Measurements from ENCODE around the gene CAPN12. TPM values are rescaled to one million over a fixed set of nuclear protein-coding genes. Genes with fewer than 3 reads are reported as not detected.
"Not testable (repeated sequence)": the region's sequence is repeated elsewhere in the genome, so short reads cannot be mapped to it uniquely, and the experiment has no call there.

Gene CAPN12, protein sequence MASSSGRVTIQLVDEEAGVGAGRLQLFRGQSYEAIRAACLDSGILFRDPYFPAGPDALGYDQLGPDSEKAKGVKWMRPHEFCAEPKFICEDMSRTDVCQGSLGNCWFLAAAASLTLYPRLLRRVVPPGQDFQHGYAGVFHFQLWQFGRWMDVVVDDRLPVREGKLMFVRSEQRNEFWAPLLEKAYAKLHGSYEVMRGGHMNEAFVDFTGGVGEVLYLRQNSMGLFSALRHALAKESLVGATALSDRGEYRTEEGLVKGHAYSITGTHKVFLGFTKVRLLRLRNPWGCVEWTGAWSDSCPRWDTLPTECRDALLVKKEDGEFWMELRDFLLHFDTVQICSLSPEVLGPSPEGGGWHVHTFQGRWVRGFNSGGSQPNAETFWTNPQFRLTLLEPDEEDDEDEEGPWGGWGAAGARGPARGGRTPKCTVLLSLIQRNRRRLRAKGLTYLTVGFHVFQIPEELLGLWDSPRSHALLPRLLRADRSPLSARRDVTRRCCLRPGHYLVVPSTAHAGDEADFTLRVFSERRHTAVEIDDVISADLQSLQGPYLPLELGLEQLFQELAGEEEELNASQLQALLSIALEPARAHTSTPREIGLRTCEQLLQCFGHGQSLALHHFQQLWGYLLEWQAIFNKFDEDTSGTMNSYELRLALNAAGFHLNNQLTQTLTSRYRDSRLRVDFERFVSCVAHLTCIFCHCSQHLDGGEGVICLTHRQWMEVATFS
- 10 to 100 TPM in 1 of 2 donors, 1 to 10 TPM in 1; 8.3 to 15.2 TPM for total RNA-seq

- ATAC-seq (replicated peaks in 1 of 2): no peak
These were observed at the start of gene CAPN12 for GRCh38 chr19:38744298-38744681. TSS of gene CAPN12 (minus strand) at chr19:38744474. CDS start at chr19:38744165, 309 bp downstream.

GRCh38 chr19:38793671-38794070 is 49.4 kb upstream of the CAPN12 start:
- H3K27ac Mint-ChIP-seq: no peak overlapping the region
- ATAC-seq (replicated peaks in 1 of 2) (no peak), DNase-seq (no peak)
- no peaks in the 10 kb centered on the region for H3K27me3 Mint-ChIP-seq (ENCODE audit: low read depth)
- no peaks in the 10 kb centered on the region for H3K9me3 Mint-ChIP-seq
- H3K36me3 Mint-ChIP-seq (ENCODE audit: insufficient read depth in 2 of 2): no peaks in the 10 kb centered on the region
- peak overlapping the region in 1 of 2 donors; percentile 43 for H3K4me3 Mint-ChIP-seq
- peaks cover 7% of the 10 kb centered on the region for H3K4me1 Mint-ChIP-seq (ENCODE audit: low read depth)

More at GRCh38 chr19:38744298-38744681, at the start of gene CAPN12:
- Mint-ChIP-seq H3K27ac (peak within 1 kb of the TSS; percentile 34), H3K27me3 (ENCODE audit: low read depth) (no peaks in the 10 kb centered on the region), H3K4me3 (no peak within 1 kb of the TSS), H3K9me3 (no peaks in the 10 kb centered on the region), H3K4me1 (ENCODE audit: low read depth) (peaks cover 5% of the 10 kb centered on the region), H3K36me3 (ENCODE audit: insufficient read depth in 2 of 2) (no peaks in the 10 kb centered on the region)
- no peak for DNase-seq

DNA sequence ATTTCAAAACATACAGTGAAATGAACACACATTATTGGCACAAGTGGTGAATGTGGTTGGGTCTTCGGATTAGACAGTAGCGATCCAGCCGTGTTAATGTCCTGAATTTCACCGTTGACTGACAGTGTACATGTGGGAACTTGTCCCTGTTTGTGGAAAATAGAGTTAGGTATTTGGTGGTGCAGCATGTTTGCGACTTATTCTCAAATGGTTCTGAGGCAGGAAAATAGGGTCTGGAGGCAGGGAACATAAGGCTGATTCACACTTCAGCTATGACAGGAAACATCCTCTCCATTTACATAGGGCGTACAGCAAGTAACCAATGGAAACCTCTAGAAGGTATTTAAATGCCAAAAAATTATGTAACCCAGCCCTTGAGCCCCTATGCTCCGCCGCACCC is 48.9 kb upstream of the CAPN12 start:
- peaks cover 7% of the 10 kb centered on the region for H3K4me1 Mint-ChIP-seq (ENCODE audit: low read depth)
- peak overlapping the region; percentile 43 to 49 for H3K4me3 Mint-ChIP-seq
- H3K27ac Mint-ChIP-seq: no peak overlapping the region
- no peak for DNase-seq
- no peak for ATAC-seq (replicated peaks in 1 of 2)
- H3K9me3 Mint-ChIP-seq: no peaks in the 10 kb centered on the region
- no peaks in the 10 kb centered on the region for H3K36me3 Mint-ChIP-seq (ENCODE audit: insufficient read depth in 2 of 2)
- no peaks in the 10 kb centered on the region for H3K27me3 Mint-ChIP-seq (ENCODE audit: low read depth)

DNA sequence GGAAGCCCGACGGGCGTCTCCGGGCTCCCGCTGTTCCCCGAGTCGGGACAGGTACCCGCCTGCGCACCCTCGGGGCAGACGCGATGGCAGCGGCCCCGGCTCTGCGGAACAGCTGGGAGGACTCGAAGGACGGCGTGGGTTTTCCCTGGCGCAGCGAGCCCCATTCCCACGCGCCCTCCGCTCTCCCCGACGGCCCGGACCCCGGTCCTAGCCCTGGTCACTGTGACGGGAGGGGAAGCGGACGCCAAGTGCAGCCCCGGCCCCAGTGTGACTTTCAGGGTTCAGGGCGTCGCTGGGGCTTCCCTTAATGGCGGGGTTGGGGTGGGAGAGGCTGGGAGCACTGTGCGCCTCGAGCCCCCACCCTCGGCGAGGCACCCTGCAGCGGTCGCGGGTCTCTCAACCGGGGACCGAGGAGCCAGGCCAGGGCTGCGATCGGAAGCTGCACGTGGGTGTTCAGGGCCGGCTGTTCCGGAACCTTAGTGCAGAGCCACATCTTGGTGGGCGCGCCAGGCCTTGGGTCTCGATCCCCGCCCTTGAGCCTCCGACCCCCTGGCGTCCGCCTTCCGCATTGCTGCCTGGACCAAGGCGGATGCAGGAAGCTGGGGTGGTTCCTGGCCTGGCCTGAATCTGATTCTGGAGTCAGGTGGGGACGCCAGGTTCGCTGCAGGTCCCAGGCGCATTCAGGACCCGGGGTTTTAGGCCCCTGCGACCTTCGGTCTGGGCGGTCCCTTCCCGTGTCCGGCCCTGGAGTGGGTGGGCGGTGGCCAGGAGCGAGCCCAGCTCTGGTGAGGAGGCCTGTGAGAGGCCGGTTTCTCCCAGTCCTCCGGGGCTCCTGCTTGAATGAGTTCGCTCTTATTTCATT is 48.2 kb upstream of the CAPN12 start:
- Mint-ChIP-seq H3K27ac (no peak overlapping the region), H3K27me3 (ENCODE audit: low read depth) (no peaks in the 10 kb centered on the region), H3K9me3 (no peaks in the 10 kb centered on the region), H3K4me3 (peak overlapping the region; percentile 43 to 49), H3K36me3 (ENCODE audit: insufficient read depth in 2 of 2) (no peaks in the 10 kb centered on the region), H3K4me1 (ENCODE audit: low read depth) (peaks cover 7% of the 10 kb centered on the region)
- ATAC-seq (replicated peaks in 1 of 2): peak; percentile 22 to 30
- DNase-seq: peak; percentile 59 to 63

GRCh38 chr19:38791451-38792064 is 47.3 kb upstream of the CAPN12 start:
- peak; percentile 96 for ATAC-seq (replicated peaks in 1 of 2)
- H3K9me3 Mint-ChIP-seq; H3K4me3 Mint-ChIP-seq; H3K4me1 Mint-ChIP-seq (ENCODE audit: low read depth); H3K27ac Mint-ChIP-seq; DNase-seq; H3K36me3 Mint-ChIP-seq (ENCODE audit: insufficient read depth in 2 of 2); H3K27me3 Mint-ChIP-seq (ENCODE audit: low read depth): not testable (repeated sequence)

GRCh38 chr19:38790507-38791403 is 46.5 kb upstream of the CAPN12 start:
- ATAC-seq (replicated peaks in 1 of 2); H3K4me1 Mint-ChIP-seq (ENCODE audit: low read depth); DNase-seq; H3K36me3 Mint-ChIP-seq (ENCODE audit: insufficient read depth in 2 of 2); H3K9me3 Mint-ChIP-seq; H3K27me3 Mint-ChIP-seq (ENCODE audit: low read depth); H3K4me3 Mint-ChIP-seq; H3K27ac Mint-ChIP-seq: not testable (repeated sequence)

DNA sequence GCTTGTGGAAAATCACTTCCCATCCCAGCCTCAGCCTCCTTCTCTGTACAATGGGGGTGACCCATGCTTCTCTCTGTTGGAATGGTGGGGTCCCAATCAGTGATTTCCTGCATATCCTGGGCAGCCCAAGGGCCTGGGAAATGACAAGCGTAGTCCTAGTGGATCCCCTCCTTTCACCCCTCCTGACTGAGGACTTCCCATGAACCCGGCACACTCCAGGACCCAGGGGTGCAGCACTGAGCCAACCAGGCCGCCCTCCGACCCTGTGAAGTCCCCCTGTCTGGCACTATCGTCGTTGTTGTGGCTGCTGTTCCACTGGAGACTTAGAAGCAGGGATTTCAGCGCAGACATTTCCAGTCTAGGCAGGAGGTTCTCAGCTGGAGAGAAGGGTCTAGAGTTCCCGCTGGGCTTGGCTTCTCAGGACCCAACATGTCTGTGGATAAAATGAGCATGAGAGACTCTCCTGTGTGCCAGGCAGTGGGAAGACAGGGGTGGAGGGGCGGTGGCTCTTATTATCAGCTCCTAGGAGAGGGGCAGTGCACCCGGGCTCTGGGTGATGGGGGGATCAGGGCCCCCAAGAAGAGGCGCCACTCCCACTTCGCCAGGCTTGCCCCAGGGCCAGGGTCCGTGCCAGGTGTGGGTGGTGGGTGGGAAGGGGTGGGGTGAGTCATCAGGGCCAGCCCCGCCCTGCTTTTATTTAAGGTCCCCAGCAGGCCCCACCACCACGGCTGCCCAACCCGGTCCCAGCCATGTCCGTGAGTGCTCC is 44.4 kb upstream of the CAPN12 start, which contains the start of gene LGALS7B:
Gene LGALS7B (plus strand): TSS at position 723 of the 766 bp plus-strand sequence. CDS start 27 bp downstream, at position 750.
- DNase-seq (no peak), ATAC-seq (replicated peaks in 1 of 2) (no peak)
- Mint-ChIP-seq H3K4me3 (no peak within 1 kb of the TSS), H3K36me3 (ENCODE audit: insufficient read depth in 2 of 2) (no peaks in the 10 kb centered on the region), H3K27me3 (ENCODE audit: low read depth) (no peaks in the 10 kb centered on the region), H3K9me3 (no peaks in the 10 kb centered on the region), H3K4me1 (ENCODE audit: low read depth) (peaks cover 7% of the 10 kb centered on the region), H3K27ac (no peak within 1 kb of the TSS)

GRCh38 chr19:38786572-38787265 is 42.4 kb upstream of the CAPN12 start:
- ATAC-seq (replicated peaks in 1 of 2) (no peak), DNase-seq (no peak)
- no peaks in the 10 kb centered on the region for H3K36me3 Mint-ChIP-seq (ENCODE audit: insufficient read depth in 2 of 2)
- H3K4me1 Mint-ChIP-seq (ENCODE audit: low read depth): no peaks in the 10 kb centered on the region
- H3K27ac Mint-ChIP-seq: no peak overlapping the region
- H3K9me3 Mint-ChIP-seq: no peaks in the 10 kb centered on the region
- H3K27me3 Mint-ChIP-seq (ENCODE audit: low read depth): no peaks in the 10 kb centered on the region
- no peak overlapping the region for H3K4me3 Mint-ChIP-seq

DNA sequence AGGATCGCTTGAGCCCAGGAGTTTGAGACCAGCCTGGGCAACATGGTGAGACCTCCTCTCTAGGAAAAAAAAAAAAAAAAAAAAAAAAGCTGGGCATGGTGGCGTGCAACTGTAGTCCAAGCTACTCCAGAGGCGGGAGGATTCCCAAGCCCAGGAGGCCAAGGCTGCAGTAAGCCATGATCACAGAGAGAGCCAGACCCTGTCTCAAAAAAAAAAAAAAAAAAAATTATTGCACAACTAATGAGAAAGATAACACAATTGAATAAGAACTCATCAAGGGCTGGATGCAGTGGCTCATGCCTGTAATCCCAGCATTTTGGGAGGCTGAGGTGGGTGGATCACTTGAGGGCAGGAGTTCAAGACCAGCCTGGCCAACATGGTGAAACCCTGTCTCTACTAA is 41.8 kb upstream of the CAPN12 start:
- H3K36me3 Mint-ChIP-seq (ENCODE audit: insufficient read depth in 2 of 2); ATAC-seq (replicated peaks in 1 of 2); H3K27me3 Mint-ChIP-seq (ENCODE audit: low read depth); DNase-seq; H3K4me3 Mint-ChIP-seq; H3K27ac Mint-ChIP-seq; H3K4me1 Mint-ChIP-seq (ENCODE audit: low read depth); H3K9me3 Mint-ChIP-seq: not testable (repeated sequence)

- no peak overlapping the region for H3K27ac Mint-ChIP-seq
- DNase-seq (no peak), ATAC-seq (replicated peaks in 1 of 2) (no peak)
- H3K4me1 Mint-ChIP-seq (ENCODE audit: low read depth): no peaks in the 10 kb centered on the region
- H3K27me3 Mint-ChIP-seq (ENCODE audit: low read depth): no peaks in the 10 kb centered on the region
- H3K4me3 Mint-ChIP-seq: no peak overlapping the region
- no peaks in the 10 kb centered on the region for H3K9me3 Mint-ChIP-seq
- no peaks in the 10 kb centered on the region for H3K36me3 Mint-ChIP-seq (ENCODE audit: insufficient read depth in 2 of 2)
These were observed 41.0 kb upstream of the CAPN12 start for GRCh38 chr19:38785187-38785699.

DNA sequence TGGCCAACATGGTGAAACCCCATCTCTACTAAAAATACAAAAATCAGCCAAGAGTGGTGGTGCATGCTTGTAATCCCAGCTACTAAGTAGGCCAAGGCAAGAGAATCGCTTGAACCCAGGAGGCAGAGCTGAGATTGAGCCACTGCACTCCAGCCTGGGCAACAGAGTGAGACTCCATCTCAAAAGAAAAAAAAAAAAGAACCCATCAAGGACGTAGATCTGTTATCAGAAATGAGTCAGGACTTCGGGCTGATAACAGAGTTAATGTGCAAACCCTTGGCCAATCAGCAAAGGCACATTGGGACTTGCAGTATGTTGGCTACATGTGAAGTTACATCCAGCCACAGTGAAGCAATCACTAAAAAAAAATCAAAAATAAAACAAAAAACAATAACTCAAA is 40.0 kb upstream of the CAPN12 start:
- H3K9me3 Mint-ChIP-seq: no peaks in the 10 kb centered on the region
- DNase-seq (no peak), ATAC-seq (replicated peaks in 1 of 2) (no peak)
- no peaks in the 10 kb centered on the region for H3K4me1 Mint-ChIP-seq (ENCODE audit: low read depth)
- no peaks in the 10 kb centered on the region for H3K36me3 Mint-ChIP-seq (ENCODE audit: insufficient read depth in 2 of 2)
- H3K4me3 Mint-ChIP-seq: no peak overlapping the region
- H3K27ac Mint-ChIP-seq: no peak overlapping the region
- no peaks in the 10 kb centered on the region for H3K27me3 Mint-ChIP-seq (ENCODE audit: low read depth)
